Renal cortex interstitium (tissue), 11 donors: ENCODE data around the gene ITIH3. TPM values are rescaled to one million over a fixed set of nuclear protein-coding genes. Genes with fewer than 3 reads are reported as not detected.

Source experiments
- DNase-seq, 11 donors: peaks; one replicate each; pipeline ENCODE4 v3.0.0-alpha.2; 2013; ENCODE audit warnings: low read depth in 9 of 11, low spot score in 4 of 11; ENCODE audit errors: extremely low read depth in 1 of 11
- polyA plus RNA-seq, 3 donors: library from polyadenylated mRNA; unstranded; fragments of 120-200 nt; gene quantifications; one replicate each; pipeline ENCODE4 v1.2.1, GENCODE V29; 2013; ENCODE audit not compliant: insufficient read length in 3 of 3

The ITIH3 gene
- polyA plus RNA-seq, 3 donors: 5.8 to 8.0 (median 7.2) TPM

- DNase-seq: no peak
Measured at GRCh38 chr3:52777127-52777958, 17.3 kb upstream of the ITIH3 start, which contains the start of gene ITIH1. TSS of gene ITIH1 (plus strand) at chr3:52777599. CDS start at chr3:52777616, 17 bp downstream.

DNA sequence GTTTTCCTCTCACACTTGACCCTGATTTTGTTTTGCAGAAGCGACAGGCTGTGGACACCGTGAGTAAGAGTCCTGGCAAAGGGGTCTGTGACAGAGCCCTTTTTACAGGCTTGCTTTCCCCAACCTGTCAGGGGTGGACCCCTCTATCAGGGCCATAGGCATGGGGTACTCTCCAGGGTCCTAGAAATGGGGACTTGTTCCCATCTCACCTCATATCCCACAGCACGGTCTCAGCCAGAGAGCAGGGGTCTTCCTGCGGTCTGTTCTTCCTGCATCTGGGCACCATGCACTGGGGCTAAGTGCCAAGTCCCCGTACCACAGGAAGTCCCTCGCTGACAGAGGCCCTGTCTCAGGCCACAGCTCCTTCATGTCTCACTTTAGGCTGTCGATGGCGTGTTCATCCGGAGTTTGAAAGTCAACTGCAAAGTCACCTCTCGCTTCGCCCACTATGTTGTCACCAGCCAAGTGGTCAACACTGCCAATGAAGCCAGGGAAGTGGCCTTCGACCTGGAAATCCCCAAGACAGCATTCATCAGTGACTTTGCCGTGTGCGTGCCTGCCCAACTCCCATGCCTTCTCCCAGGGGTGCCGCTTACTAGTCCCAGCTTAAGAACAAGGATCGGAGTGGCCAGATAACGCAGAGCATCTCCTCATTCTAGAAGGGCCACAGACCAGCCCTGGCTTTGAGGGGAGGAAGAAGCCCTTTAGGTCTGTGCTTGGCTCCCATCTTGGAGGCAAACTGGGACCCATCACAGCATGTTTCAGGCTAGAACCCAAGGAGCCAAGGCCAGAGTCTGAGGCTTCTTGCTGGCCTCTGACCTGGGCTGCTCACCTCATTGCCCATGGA lies 16.4 kb upstream of the ITIH3 start:
- no peak for DNase-seq

DNA sequence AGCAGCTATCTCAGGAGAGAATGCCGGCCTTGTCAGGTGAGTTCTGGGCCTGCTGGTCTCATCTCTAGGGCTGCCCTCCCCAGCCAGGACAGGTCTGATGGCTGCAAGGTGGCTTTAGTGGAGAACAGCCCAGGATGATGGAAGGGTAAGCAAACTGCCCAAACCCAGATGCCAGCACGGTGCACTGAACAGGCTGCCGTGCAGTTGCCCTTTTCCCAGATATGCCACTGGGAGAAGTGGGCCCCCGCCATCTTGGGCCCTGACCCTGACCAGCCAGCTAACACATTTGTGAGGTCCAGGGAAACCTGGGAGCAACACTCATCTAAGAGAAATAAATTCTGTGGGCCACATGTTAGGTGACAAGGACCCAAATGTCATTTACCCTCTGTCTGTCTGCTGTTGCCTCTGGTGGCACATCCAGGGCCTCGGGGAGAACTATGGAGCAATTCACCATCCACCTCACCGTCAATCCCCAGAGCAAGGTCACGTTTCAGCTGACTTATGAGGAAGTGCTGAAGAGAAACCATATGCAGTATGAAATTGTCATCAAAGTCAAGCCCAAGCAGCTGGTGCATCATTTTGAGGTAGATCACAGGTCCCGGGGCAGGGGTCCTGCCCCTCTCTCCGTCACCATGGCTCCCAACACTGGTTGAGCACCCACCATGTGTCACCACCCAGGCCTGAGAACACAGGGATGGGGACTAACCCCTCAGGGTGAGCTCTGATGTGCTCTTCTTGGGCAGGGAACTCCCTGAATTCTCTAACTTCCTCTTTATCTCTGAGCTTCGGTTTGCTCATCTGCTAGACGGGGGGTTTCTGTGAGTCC lies 15.4 kb upstream of the ITIH3 start:
- DNase-seq: no peak

DNA sequence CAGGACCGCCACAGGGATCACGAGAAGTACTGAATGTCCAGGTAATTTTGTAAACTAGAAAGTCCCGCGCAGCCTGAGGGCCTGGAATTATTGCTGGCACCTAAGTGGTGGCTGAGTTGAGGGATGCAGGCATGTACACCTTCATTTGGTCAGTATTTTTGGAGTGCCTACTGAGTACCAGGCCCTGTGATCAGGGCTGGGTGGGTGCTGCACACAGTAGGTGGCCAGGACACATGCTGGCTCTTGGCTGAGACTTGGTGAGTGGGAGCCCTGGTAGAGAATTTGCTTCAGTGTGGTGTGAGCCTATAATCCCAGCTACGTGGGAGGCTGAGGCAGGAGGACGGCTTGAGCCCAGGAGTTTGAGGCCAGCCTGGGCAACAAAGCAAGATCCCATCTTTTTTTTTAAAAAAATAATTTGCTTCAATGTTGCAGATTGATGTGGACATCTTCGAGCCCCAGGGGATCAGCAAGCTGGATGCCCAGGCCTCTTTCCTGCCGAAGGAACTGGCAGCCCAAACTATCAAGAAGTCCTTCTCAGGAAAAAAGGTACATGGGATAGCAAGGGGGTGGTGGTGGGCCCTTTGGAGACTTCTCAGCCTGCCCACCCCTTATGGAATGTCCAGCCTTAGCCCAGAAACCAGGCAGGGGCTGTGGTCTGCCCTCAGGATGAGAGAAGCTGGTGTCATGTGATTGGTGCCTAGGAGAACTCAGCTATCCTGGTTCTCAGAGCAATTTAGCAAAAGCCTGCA lies 14.6 kb upstream of the ITIH3 start:
- no peak for DNase-seq

DNA sequence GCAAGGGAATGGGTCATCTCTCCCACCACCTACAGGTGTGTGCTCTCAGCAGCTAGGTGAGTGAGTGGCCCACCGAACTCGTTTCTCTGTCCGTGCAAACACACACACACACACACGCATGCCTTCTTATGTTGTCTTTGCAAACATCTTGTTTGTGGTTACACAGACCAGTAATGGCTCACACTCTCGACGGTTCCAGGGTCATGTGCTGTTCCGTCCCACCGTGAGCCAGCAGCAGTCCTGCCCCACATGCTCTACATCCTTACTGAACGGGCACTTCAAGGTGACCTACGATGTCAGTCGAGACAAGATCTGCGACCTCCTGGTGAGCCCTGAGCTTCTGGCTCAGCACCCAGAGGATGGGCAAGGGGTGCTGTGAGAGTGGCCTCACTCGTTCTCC lies 12.9 kb upstream of the ITIH3 start:
- DNase-seq: no peak

DNA sequence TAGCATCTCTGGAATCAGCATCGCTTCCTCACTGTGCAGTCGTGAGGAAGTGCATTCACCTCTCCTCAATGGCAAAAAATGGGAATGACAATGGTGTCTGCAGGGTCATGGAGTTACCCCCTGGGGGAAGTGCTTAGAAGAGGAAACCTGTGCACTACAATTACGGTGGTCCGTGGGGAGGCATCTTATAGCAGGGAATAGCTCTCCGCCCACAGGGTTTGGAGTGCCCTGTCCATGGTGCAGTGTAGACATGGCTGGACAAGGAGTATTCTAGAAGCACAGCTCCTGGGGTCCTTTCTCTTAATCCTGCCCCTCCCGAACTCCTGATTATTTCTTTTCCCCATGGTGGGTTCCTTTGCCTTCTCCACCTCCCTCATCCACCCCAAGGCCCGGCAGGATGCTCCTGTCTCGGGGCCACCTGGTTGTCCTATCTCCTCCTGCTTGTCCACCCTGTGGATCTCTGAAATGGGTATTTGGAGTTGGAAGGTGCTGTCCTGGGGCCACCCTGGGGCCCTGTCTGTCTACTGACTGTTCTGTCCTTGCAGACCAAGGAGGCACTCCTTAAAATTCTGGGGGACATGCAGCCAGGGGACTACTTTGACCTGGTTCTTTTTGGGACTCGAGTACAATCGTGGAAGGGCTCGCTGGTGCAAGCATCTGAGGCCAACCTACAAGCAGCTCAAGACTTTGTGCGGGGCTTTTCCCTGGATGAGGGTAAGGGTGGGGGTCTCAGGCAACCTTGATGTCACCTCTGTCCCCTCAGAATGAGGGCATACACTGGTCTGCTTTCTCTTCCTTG lies 12.0 kb upstream of the ITIH3 start:
- DNase-seq: no peak

- no peak for DNase-seq
Measured at GRCh38 chr3:52783211-52783555, 11.4 kb upstream of the ITIH3 start.

DNA sequence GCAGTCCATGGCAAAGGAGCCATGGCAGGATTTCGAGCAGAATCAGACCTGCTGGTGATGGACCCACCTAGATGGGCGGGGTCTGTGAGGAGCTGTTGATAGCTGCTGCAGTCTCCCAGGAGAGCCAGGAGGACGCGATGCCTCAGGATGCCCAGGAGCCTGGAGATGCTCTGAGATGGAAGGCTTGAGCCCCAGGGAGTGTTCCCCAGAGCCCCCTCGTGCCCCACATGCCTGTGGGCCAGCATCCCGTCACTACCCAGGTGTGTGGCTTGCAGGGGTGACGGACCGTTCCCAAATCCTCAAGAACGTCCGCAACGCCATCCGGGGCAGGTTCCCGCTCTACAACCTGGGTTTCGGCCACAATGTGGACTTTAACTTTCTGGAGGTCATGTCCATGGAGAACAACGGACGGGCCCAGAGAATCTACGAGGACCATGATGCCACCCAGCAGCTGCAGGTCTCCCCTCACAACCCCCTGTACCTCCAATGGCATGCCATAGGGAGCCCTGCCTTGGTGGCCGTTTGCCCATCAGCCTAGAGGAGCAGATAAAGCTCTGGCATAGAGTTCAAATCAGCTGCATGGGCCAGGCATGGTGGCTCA lies 10.5 kb upstream of the ITIH3 start:
- DNase-seq: no peak

DNA sequence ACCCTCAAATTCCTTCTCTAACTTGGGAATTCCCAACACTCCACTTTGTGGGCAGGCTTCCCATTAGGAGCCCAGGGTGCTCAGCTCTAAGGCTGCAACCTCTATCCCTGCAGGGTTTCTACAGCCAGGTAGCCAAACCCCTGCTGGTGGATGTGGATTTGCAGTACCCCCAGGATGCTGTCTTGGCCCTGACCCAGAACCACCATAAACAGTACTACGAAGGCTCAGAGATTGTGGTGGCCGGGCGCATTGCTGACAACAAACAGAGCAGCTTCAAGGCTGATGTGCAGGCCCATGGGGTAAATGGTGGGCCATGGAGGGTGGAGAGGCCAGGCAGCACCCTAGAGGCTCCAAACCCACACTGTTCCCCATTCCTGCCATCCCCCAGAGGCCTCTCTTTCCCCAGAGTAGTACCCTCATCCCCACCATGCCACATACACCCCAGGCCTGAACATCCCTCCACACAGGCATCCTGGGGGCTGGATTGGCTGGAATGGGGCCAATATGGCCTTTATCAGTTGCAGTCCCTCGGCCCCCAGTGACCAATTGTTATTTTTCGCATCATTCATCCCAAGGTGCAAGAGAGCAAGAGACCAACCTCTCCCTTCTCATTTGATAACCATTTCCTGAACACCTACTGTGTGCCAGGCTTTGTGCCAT lies 9.5 kb upstream of the ITIH3 start:
- DNase-seq: no peak

- DNase-seq: no peak
Measured at GRCh38 chr3:52786330-52787215, 8.0 kb upstream of the ITIH3 start.

- no peak for DNase-seq
Measured at GRCh38 chr3:52787246-52787645, 7.3 kb upstream of the ITIH3 start.

DNA sequence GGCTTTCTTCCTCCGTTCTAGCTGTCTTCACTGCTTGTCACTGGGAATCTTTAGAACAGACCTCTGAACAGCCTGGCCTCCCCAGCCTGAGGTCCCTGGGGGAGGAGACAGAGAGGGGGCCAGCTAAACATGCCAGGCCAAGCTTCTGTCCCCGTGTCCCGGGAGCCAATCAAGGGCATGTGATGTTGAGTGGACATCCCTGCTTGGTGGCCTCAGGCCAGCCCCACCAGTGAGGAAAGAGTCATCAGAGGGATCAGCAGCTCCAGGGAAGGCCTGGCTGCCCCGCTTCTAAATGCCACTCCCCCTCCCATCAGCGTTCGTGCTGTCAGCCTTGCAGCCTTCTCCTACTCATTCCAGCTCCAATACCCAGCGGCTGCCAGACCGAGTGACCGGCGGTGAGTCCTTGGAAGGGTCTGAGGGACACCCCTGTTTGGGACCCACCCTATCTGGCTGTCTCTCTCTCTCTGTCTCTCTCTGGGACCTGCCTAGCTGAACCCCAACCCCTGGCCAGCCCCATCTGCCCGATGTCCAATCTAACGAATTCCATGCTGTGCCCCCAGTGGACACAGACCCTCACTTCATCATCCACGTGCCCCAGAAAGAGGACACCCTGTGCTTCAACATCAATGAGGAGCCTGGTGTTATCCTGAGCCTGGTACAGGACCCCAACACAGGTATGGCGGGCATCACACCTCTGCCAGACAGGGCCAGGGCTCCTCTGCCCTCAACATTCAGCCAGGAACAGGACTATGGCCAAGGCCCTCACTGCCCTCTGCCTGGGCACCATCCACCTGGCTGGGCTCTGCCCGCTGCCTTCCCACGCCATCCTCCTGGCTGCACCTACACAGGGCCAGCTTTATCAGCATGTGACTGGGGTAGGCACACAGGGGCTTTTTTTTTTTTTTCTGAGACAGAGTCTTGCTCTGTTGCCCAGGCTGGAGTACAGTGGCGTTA lies 6.6 kb upstream of the ITIH3 start:
- DNase-seq: no peak

GRCh38 chr3:52788890-52789745 lies 5.5 kb upstream of the ITIH3 start:
- DNase-seq: no peak

GRCh38 chr3:52789746-52790040 lies 4.9 kb upstream of the ITIH3 start:
- no peak for DNase-seq
